Hepatocyte (in vitro differentiated cells): Measurements from ENCODE around the gene NTRK3. TPM values are rescaled to one million over a fixed set of nuclear protein-coding genes. Genes with fewer than 3 reads are reported as not detected.

ENCODE experiments used
- DNase-seq: peaks from one replicate; pipeline ENCODE4 v3.0.0-alpha.2; 2016; ENCODE audit warnings: low spot score
- H2AFZ ChIP-seq: fragments of 200-600 bp; sonication (generic); 2 replicates; pipeline ENCODE4 v1.6.0; 2016; ENCODE audit warnings: antibody characterized with exemption, mild to moderate bottlenecking
- H3K27ac ChIP-seq: fragments of 200-600 bp; sonication (generic); 2 replicates; pipeline ENCODE4 v1.5.1; 2016; ENCODE audit warnings: mild to moderate bottlenecking
- H3K27me3 ChIP-seq: fragments of 200-600 bp; sonication (generic); 2 replicates; pipeline ENCODE4 v1.6.1; 2016
- H3K36me3 ChIP-seq: fragments of 200-600 bp; sonication (generic); replicated peaks from 2 replicates; pipeline ENCODE4 v1.5.1; 2016; ENCODE audit warnings: low read depth; ENCODE audit not compliant: insufficient read depth
- H3K4me1 ChIP-seq: fragments of 200-600 bp; sonication (generic); 2 replicates; pipeline ENCODE4 v1.5.1; 2016; ENCODE audit warnings: mild to moderate bottlenecking, moderate library complexity; ENCODE audit not compliant: insufficient read depth
- H3K4me2 ChIP-seq: fragments of 200-600 bp; sonication (generic); 2 replicates; pipeline ENCODE4 v1.6.0; 2016
- H3K4me3 ChIP-seq: fragments of 200-600 bp; sonication (generic); 2 replicates; pipeline ENCODE4 v1.5.1; 2016; ENCODE audit warnings: mild to moderate bottlenecking
- H3K79me2 ChIP-seq: fragments of 200-600 bp; sonication (generic); 2 replicates; pipeline ENCODE4 v1.6.0; 2017; ENCODE audit warnings: mild to moderate bottlenecking
- H3K9me2 ChIP-seq: fragments of 200-600 bp; sonication (generic); replicated peaks from 2 replicates; pipeline ENCODE4 v1.6.0; 2017; ENCODE audit warnings: mild to moderate bottlenecking; ENCODE audit not compliant: insufficient read depth
- H3K9me3 ChIP-seq: fragments of 200-600 bp; sonication (generic); 2 replicates; pipeline ENCODE4 v1.5.1; 2016; ENCODE audit warnings: low read depth, mild to moderate bottlenecking
- H4K20me1 ChIP-seq: fragments of 200-600 bp; sonication (generic); 2 replicates; pipeline ENCODE4 v1.6.0; 2016; ENCODE audit warnings: mild to moderate bottlenecking; ENCODE audit not compliant: insufficient read depth, poor library complexity, severe bottlenecking
- CTCF ChIP-seq: fragments of 200-600 bp; sonication (generic); IDR thresholded peaks from 2 replicates; pipeline ENCODE4 v1.5.1; 2016; ENCODE audit warnings: antibody characterized with exemption, mild to moderate bottlenecking; ENCODE audit not compliant: poor library complexity
- EZH2 ChIP-seq: fragments of 200-600 bp; sonication (generic); IDR thresholded peaks from 2 replicates; pipeline ENCODE4 v1.6.1; 2016; ENCODE audit warnings: antibody characterized with exemption, mild to moderate bottlenecking, borderline replicate concordance
- EZH2phosphoT487 ChIP-seq: fragments of 200-600 bp; sonication (generic); IDR thresholded peaks from one replicate; pipeline ENCODE4 v1.6.1; 2018; ENCODE audit warnings: antibody characterized with exemption, mild to moderate bottlenecking, low read depth, moderate library complexity; ENCODE audit not compliant: unreplicated experiment, severe bottlenecking
- WGBS: methylation state at CpG from one replicate; pipeline ENCODE4 v1.1.6; 2016; ENCODE audit warnings: low lambda C conversion rate; ENCODE audit errors: missing lambda C conversion rate; 5-methylcytosine and 5-hydroxymethylcytosine counted together
- polyA plus RNA-seq: library from polyadenylated mRNA; unstranded; fragments of >200 nt; fragmentation: Nextera tagmentation; extraction: Ambion mirVana; gene quantifications from 2 replicates; pipeline ENCODE4 v1.2.1, GENCODE V29; 2016
- total RNA-seq: library from RNA; depleted of rRNA; stranded (reverse); fragments of >200 nt; gene quantifications from 2 replicates; pipeline ENCODE4 v1.2.3, GENCODE V29; 2014

The NTRK3 gene
- total and polyA plus RNA-seq, 2 experiments from 2014 or later, result 4.9 to 5.6 TPM

- no peaks in the 10 kb centered on the region for H3K9me2 ChIP-seq
- no peaks in the 10 kb centered on the region for H3K36me3 ChIP-seq
- H3K27me3 ChIP-seq, result no peaks in the 10 kb centered on the region
- H3K4me1 ChIP-seq, result no peaks in the 10 kb centered on the region
- no peaks in the 10 kb centered on the region for H4K20me1 ChIP-seq
- DNase-seq, result no peak
- WGBS, result 76% methylated on average over 2 of the region's 2 CpGs
- H3K9me3 ChIP-seq, result no peaks in the 10 kb centered on the region
- H3K79me2 ChIP-seq, result no peaks in the 10 kb centered on the region
- H3K4me3 ChIP-seq, result no peak overlapping the region
- H2AFZ ChIP-seq, result no peak overlapping the region
- H3K27ac ChIP-seq, result no peak overlapping the region
- H3K4me2 ChIP-seq, result no peak overlapping the region
- TF ChIP-seq CTCF (no peak), EZH2phosphoT487 (no peak), EZH2 (no peak)
Measured at GRCh38 chr15:88139936-88140335, 116.6 kb downstream of the NTRK3 start.

- H3K36me3 ChIP-seq, result no peaks in the 10 kb centered on the region
- 87% methylated on average over 6 of the region's 6 CpGs for WGBS
Measured at GRCh38 chr15:88133795-88134194, 122.7 kb downstream of the NTRK3 start.

GRCh38 chr15:88132499-88132898, 124.0 kb downstream of the NTRK3 start:
- H3K4me2 ChIP-seq, result no peak overlapping the region
- no peak overlapping the region for H3K27ac ChIP-seq
- H3K4me3 ChIP-seq, result no peak overlapping the region
- H4K20me1 ChIP-seq, result no peaks in the 10 kb centered on the region
- TF ChIP-seq EZH2 (no peak), EZH2phosphoT487 (no peak), CTCF (no peak)
- H3K27me3 ChIP-seq, result no peaks in the 10 kb centered on the region
- H3K9me2 ChIP-seq, result no peaks in the 10 kb centered on the region
- H3K4me1 ChIP-seq, result no peaks in the 10 kb centered on the region
- no peak overlapping the region for H2AFZ ChIP-seq
- no peaks in the 10 kb centered on the region for H3K9me3 ChIP-seq
- no peaks in the 10 kb centered on the region for H3K36me3 ChIP-seq
- H3K79me2 ChIP-seq, result no peaks in the 10 kb centered on the region
- DNase-seq, result no peak
- 70% methylated on average over 4 of the region's 4 CpGs for WGBS

More at GRCh38 chr15:88133795-88134194, 122.7 kb downstream of the NTRK3 start:
- Histone ChIP-seq H3K27ac (no peak overlapping the region), H3K9me2 (no peaks in the 10 kb centered on the region), H3K79me2 (no peaks in the 10 kb centered on the region), H2AFZ (no peak overlapping the region), H4K20me1 (no peaks in the 10 kb centered on the region), H3K9me3 (no peaks in the 10 kb centered on the region), H3K4me1 (no peaks in the 10 kb centered on the region), H3K4me2 (no peak overlapping the region), H3K4me3 (no peak overlapping the region), H3K27me3 (no peaks in the 10 kb centered on the region)
- DNase-seq, result no peak
- TF ChIP-seq EZH2phosphoT487 (no peak), CTCF (no peak), EZH2 (no peak)

- H3K27me3 ChIP-seq, result no peaks in the 10 kb centered on the region
- H3K36me3 ChIP-seq, result no peaks in the 10 kb centered on the region
- H3K4me1 ChIP-seq, result no peaks in the 10 kb centered on the region
- no peak for DNase-seq
- WGBS, result 88% methylated on average over 4 of the region's 4 CpGs
- no peak for TF ChIP-seq EZH2
- TF ChIP-seq EZH2phosphoT487, result no peak
- no peak for TF ChIP-seq CTCF
- no peak overlapping the region for H3K27ac ChIP-seq
- H4K20me1 ChIP-seq, result no peaks in the 10 kb centered on the region
- no peak overlapping the region for H3K4me2 ChIP-seq
- no peaks in the 10 kb centered on the region for H3K9me3 ChIP-seq
- H3K9me2 ChIP-seq, result no peaks in the 10 kb centered on the region
- no peaks in the 10 kb centered on the region for H3K79me2 ChIP-seq
- no peak overlapping the region for H2AFZ ChIP-seq
- H3K4me3 ChIP-seq, result no peak overlapping the region
Measured at GRCh38 chr15:88131937-88132336, 124.6 kb downstream of the NTRK3 start.
